Naive thymus-derived CD4-positive, alpha-beta T cell (primary cell): Measurements from ENCODE around the gene PRLR. TPM values are rescaled to one million over a fixed set of nuclear protein-coding genes. Genes with fewer than 3 reads are reported as not detected.

Experiments used
- ATAC-seq: fragments of 150-1000 bp; cut with Tn5 transposase; 2 replicates; pipeline ENCODE4 v1.10.0; 2021; ENCODE audit warnings: mild to moderate bottlenecking, moderate library complexity
- CTCF ChIA-PET: fragments of 350-600 bp; sonication (Branson Sonifier 250); formaldehyde crosslinking; loops from one replicate; lab custom pipeline; 2021; ENCODE audit warnings: antibody characterized with exemption; lab: Charles Lee
- POLR2A ChIA-PET: fragments of 350-600 bp; sonication (Branson Sonifier 250); formaldehyde crosslinking; loops from one replicate; lab custom pipeline; 2021; ENCODE audit warnings: antibody characterized with exemption, inconsistent platforms; lab: Charles Lee
- DNase-seq, 9 donors: peaks; one replicate each; pipeline versions ENCODE4 v3.0.0 to v3.0.0-alpha.2; 2020 to 2022; ENCODE audit warnings: mixed read lengths in 1 of 9
- H3K27ac ChIP-seq: one replicate; pipeline ENCODE4 v1.7.0; 2013; ENCODE audit warnings: mild to moderate bottlenecking, low read depth, low read length, moderate library complexity
- H3K27me3 ChIP-seq, 2 donors: one replicate each; pipeline ENCODE4 v1.7.0; 2013; ENCODE audit warnings: low read length in 2 of 2, mild to moderate bottlenecking in 2 of 2, moderate library complexity in 2 of 2; ENCODE audit not compliant: control insufficient read depth in 2 of 2, insufficient read depth in 2 of 2
- H3K36me3 ChIP-seq, 3 experiments: 1 replicate in 2 of 3; 2 replicates in 1 of 3; pipeline ENCODE4 v1.7.0; 2013; ENCODE audit warnings: low read length in 3 of 3, mild to moderate bottlenecking in 3 of 3, moderate library complexity in 1 of 3; ENCODE audit not compliant: insufficient read depth in 3 of 3, control insufficient read depth in 2 of 3
- H3K4me1 ChIP-seq, 2 donors: one replicate each; pipeline ENCODE4 v1.7.0; 2013; ENCODE audit warnings: low read length in 2 of 2, mild to moderate bottlenecking in 2 of 2, moderate library complexity in 1 of 2; ENCODE audit not compliant: control insufficient read depth in 2 of 2, insufficient read depth in 2 of 2
- H3K4me3 ChIP-seq: 2 replicates; pipeline ENCODE4 v1.7.0; 2013; ENCODE audit warnings: mild to moderate bottlenecking, low read length
- H3K9me3 ChIP-seq, 3 experiments: 1 replicate in 2 of 3; 2 replicates in 1 of 3; pipeline ENCODE4 v1.7.0; 2013; ENCODE audit warnings: low read length in 3 of 3; ENCODE audit not compliant: control insufficient read depth in 2 of 3
- H3K27ac Mint-ChIP-seq, 9 donors: one replicate each; pipeline ENCODE4 v1.8.0; 2020 to 2022; ENCODE audit warnings: mixed read lengths in 9 of 9, mild to moderate bottlenecking in 8 of 9, moderate library complexity in 5 of 9, inconsistent platforms in 2 of 9
- H3K27me3 Mint-ChIP-seq, 5 donors: one replicate each; pipeline ENCODE4 v1.8.0; 2021 to 2022; ENCODE audit warnings: mixed read lengths in 5 of 5, mild to moderate bottlenecking in 1 of 5
- H3K36me3 Mint-ChIP-seq, 5 donors: one replicate each; pipeline ENCODE4 v1.8.0; 2020 to 2022; ENCODE audit warnings: mixed read lengths in 5 of 5, mild to moderate bottlenecking in 3 of 5, inconsistent platforms in 1 of 5
- H3K4me1 Mint-ChIP-seq, 7 donors: one replicate each; pipeline ENCODE4 v1.8.0; 2020 to 2022; ENCODE audit warnings: mixed read lengths in 7 of 7, mild to moderate bottlenecking in 3 of 7, inconsistent platforms in 1 of 7
- H3K4me3 Mint-ChIP-seq, 10 donors: one replicate each; pipeline ENCODE4 v1.8.0; 2020 to 2022; ENCODE audit warnings: mild to moderate bottlenecking in 10 of 10, mixed read lengths in 10 of 10, moderate library complexity in 6 of 10, inconsistent platforms in 2 of 10
- H3K9me3 Mint-ChIP-seq, 11 donors: one replicate each; pipeline ENCODE4 v1.8.0; 2020 to 2022; ENCODE audit warnings: mixed read lengths in 11 of 11, mild to moderate bottlenecking in 4 of 11, inconsistent platforms in 1 of 11, moderate library complexity in 1 of 11
- intact Hi-C, 2 donors: fragments of 100-400 bp; cut with micrococcal nuclease; formaldehyde crosslinking; loops; one replicate each; pipeline ENCODE4 v1.15.1; 2023
- polyA plus RNA-seq, 2 donors: library from polyadenylated mRNA; unstranded; fragments of 300-500 nt; fragmentation: Illumina TruSeq; gene quantifications; one replicate each; pipeline ENCODE4 v1.2.3, GENCODE V29; 2021
- total RNA-seq, 6 experiments: library from RNA in 5 of 6; stranded (reverse) in 5 of 6; gene quantifications; 1 replicate in 5 of 6; 2 replicates in 1 of 6; pipeline ENCODE4 v1.2.3 and lab custom pipeline; 2021 to 2026

PRLR gene
- total and polyA plus RNA-seq, 7 experiments from 2014 or later = 0.03 to 1.4 TPM; not detected in 5

GRCh38 chr5:35048910-35049309, 181.4 kb downstream of the PRLR start:
- no peaks in the 10 kb centered on the region for H3K27me3 ChIP-seq
- no peaks in the 10 kb centered on the region for H3K36me3 Mint-ChIP-seq

DNA sequence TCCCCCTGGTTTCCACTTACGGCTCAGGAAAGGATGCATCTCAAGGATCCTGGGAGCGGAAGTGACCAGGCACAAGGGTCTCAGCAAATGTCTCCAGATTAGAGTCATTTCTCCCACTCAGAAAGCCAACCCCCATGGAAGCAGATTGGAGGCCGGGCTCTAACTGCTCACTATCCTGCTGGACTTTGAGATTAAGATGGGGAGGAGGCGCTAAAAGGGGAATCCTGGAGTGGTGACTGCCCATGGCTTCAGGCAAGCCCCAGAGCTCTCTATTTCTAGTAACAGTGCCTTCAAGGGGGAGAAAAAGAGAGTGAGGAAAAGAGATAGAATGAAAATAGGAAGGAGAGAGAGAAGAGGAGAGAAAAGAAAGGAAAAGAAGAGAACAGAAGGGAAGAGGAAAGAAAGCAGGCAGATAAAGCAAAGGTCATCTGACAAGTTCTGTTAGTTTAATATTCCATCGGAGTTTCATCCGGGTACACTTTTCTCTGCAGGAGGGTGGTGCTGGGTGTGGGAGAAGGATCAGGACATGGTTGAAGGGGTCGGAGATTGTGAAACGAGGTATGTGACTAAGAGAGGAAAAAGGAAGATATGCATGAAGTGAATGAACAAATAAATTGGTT, 182.4 kb downstream of the PRLR start, which contains the start of gene AGXT2:
Gene AGXT2 (minus strand): TSS at position 165 of the 620 bp plus-strand sequence. CDS start 57 bp downstream, at position 108.
- ChIA-PET CTCF (no interaction called here), POLR2A (no interaction called here)
- H3K27me3 Mint-ChIP-seq = peaks cover 6 to 28% (median 25%) of the 10 kb centered on the region in 5 donors
- intact Hi-C loops = no loop called here
- H3K27me3 ChIP-seq = no peaks in the 10 kb centered on the region
- ATAC-seq (no peak), DNase-seq (no peak)
- H3K4me1 ChIP-seq = no peaks in the 10 kb centered on the region
- H3K4me3 ChIP-seq = no peak within 1 kb of the TSS
- H3K27ac ChIP-seq = no peak within 1 kb of the TSS
- H3K9me3 ChIP-seq = no peaks in the 10 kb centered on the region
- H3K36me3 Mint-ChIP-seq = no peaks in the 10 kb centered on the region
- no peak within 1 kb of the TSS for H3K4me3 Mint-ChIP-seq
- H3K36me3 ChIP-seq = no peaks in the 10 kb centered on the region
- H3K27ac Mint-ChIP-seq = no peak within 1 kb of the TSS
- H3K4me1 Mint-ChIP-seq = no peaks in the 10 kb centered on the region
- H3K9me3 Mint-ChIP-seq = peaks cover 0 to 2% (median 0%) of the 10 kb centered on the region in 11 donors

More at GRCh38 chr5:35048910-35049309, 181.4 kb downstream of the PRLR start:
- H3K27ac ChIP-seq = no peak overlapping the region
- Mint-ChIP-seq H3K27me3 (peaks cover 3 to 32% (median 27%) of the 10 kb centered on the region in 5 donors), H3K9me3 (peaks cover 0 to 2% (median 0%) of the 10 kb centered on the region in 11 donors), H3K4me3 (no peak overlapping the region), H3K27ac (no peak overlapping the region), H3K4me1 (peaks cover 0 to 2% (median 0%) of the 10 kb centered on the region in 7 donors)
- ChIA-PET POLR2A (no interaction called here), CTCF (no interaction called here)
- no peak overlapping the region for H3K4me3 ChIP-seq
- no peak for DNase-seq
- H3K9me3 ChIP-seq = no peaks in the 10 kb centered on the region
- intact Hi-C loops = no loop called here
- H3K36me3 ChIP-seq = no peaks in the 10 kb centered on the region
- no peak for ATAC-seq
- H3K4me1 ChIP-seq = no peaks in the 10 kb centered on the region

GRCh38 chr5:35046774-35047173, 183.5 kb downstream of the PRLR start:
- POLR2A ChIA-PET = no interaction called here
- CTCF ChIA-PET = no interaction called here
- no peaks in the 10 kb centered on the region for H3K9me3 ChIP-seq
- H3K4me1 ChIP-seq = no peaks in the 10 kb centered on the region
- H3K9me3 Mint-ChIP-seq = peaks cover 0 to 2% (median 0%) of the 10 kb centered on the region in 11 donors
- ATAC-seq = no peak
- H3K4me1 Mint-ChIP-seq = no peaks in the 10 kb centered on the region
- peaks cover 10 to 26% (median 25%) of the 10 kb centered on the region in 5 donors for H3K27me3 Mint-ChIP-seq
- H3K4me3 ChIP-seq = no peak overlapping the region
- H3K27ac ChIP-seq = no peak overlapping the region
- no peak overlapping the region for H3K4me3 Mint-ChIP-seq
- no peak for DNase-seq
- no peaks in the 10 kb centered on the region for H3K36me3 ChIP-seq
- H3K27ac Mint-ChIP-seq = no peak overlapping the region
- intact Hi-C loops = no loop called here
- no peaks in the 10 kb centered on the region for H3K27me3 ChIP-seq
- no peaks in the 10 kb centered on the region for H3K36me3 Mint-ChIP-seq

- Mint-ChIP-seq H3K9me3 (peaks cover 0 to 2% (median 0%) of the 10 kb centered on the region in 11 donors), H3K4me3 (no peak overlapping the region), H3K27me3 (peaks cover 5 to 27% (median 10%) of the 10 kb centered on the region in 5 donors), H3K36me3 (no peaks in the 10 kb centered on the region), H3K27ac (no peak overlapping the region), H3K4me1 (no peaks in the 10 kb centered on the region)
- Histone ChIP-seq H3K27ac (no peak overlapping the region), H3K4me3 (no peak overlapping the region), H3K36me3 (no peaks in the 10 kb centered on the region), H3K4me1 (no peaks in the 10 kb centered on the region), H3K27me3 (no peaks in the 10 kb centered on the region), H3K9me3 (no peaks in the 10 kb centered on the region)
- no peak for DNase-seq
- intact Hi-C loops = no loop called here
- no peak for ATAC-seq
- CTCF ChIA-PET = no interaction called here
- POLR2A ChIA-PET = no interaction called here
These were observed 185.0 kb downstream of the PRLR start for GRCh38 chr5:35045280-35045679.

- DNase-seq (no peak), ATAC-seq (no peak)
- H3K4me1 ChIP-seq = no peaks in the 10 kb centered on the region
- H3K27me3 ChIP-seq = no peaks in the 10 kb centered on the region
- peaks cover 0 to 2% (median 0%) of the 10 kb centered on the region in 11 donors for H3K9me3 Mint-ChIP-seq
- H3K27me3 Mint-ChIP-seq = peaks cover 7 to 29% (median 12%) of the 10 kb centered on the region in 5 donors
- no peaks in the 10 kb centered on the region for H3K36me3 ChIP-seq
- no peak overlapping the region for H3K27ac Mint-ChIP-seq
- intact Hi-C loops = no loop called here
- H3K4me3 ChIP-seq = no peak overlapping the region
- H3K9me3 ChIP-seq = no peaks in the 10 kb centered on the region
- no peak overlapping the region for H3K27ac ChIP-seq
- ChIA-PET CTCF (interaction anchor here (1.1 kb wide), 1 partner anchor 10 kb away, joined by 3 read pairs; no protein-coding TSS in a partner anchor), POLR2A (no interaction called here)
- no peak overlapping the region for H3K4me3 Mint-ChIP-seq
- no peaks in the 10 kb centered on the region for H3K36me3 Mint-ChIP-seq
- H3K4me1 Mint-ChIP-seq = no peaks in the 10 kb centered on the region
These were observed 185.6 kb downstream of the PRLR start for GRCh38 chr5:35044649-35045048.

GRCh38 chr5:35042781-35043180, 187.5 kb downstream of the PRLR start:
- no peak for ATAC-seq
- CTCF ChIA-PET = no interaction called here

DNA sequence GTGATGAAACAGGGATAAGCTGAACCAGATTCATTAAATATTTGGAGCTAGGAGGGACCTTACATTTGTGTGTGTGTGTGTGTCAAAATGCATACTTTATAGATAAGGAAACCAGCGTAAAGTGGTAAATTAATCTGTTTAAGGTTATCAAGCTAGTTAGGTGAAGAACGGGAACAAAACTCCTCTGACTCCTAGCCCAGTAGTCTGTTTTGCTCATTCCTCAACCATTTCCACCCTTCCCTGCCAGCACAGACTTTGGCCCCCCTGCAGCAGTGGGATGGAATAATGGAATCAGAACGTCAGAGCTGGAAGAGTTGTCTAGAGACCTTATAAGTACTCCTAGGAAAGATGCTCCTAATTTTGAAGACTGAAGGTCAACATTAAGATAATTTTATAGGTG, 189.0 kb downstream of the PRLR start:
- Histone ChIP-seq H3K27me3 (no peaks in the 10 kb centered on the region), H3K27ac (no peak overlapping the region), H3K4me1 (no peaks in the 10 kb centered on the region), H3K36me3 (no peaks in the 10 kb centered on the region), H3K4me3 (no peak overlapping the region), H3K9me3 (no peaks in the 10 kb centered on the region)
- no peak for ATAC-seq
- Mint-ChIP-seq H3K4me1 (no peaks in the 10 kb centered on the region), H3K27ac (no peak overlapping the region), H3K9me3 (peaks cover 0 to 2% (median 0%) of the 10 kb centered on the region in 11 donors), H3K4me3 (no peak overlapping the region), H3K36me3 (no peaks in the 10 kb centered on the region), H3K27me3 (peaks cover 14 to 24% (median 23%) of the 10 kb centered on the region in 5 donors)
- ChIA-PET CTCF (no interaction called here), POLR2A (no interaction called here)
- intact Hi-C loops = no loop called here
- DNase-seq = no peak

More at GRCh38 chr5:35042781-35043180, 187.5 kb downstream of the PRLR start:
- POLR2A ChIA-PET = no interaction called here
- Histone ChIP-seq H3K36me3 (no peaks in the 10 kb centered on the region), H3K9me3 (no peaks in the 10 kb centered on the region), H3K4me3 (no peak overlapping the region), H3K4me1 (no peaks in the 10 kb centered on the region), H3K27ac (no peak overlapping the region), H3K27me3 (no peaks in the 10 kb centered on the region)
- Mint-ChIP-seq H3K36me3 (no peaks in the 10 kb centered on the region), H3K4me3 (no peak overlapping the region), H3K27ac (no peak overlapping the region), H3K9me3 (peaks cover 0 to 2% (median 0%) of the 10 kb centered on the region in 11 donors), H3K4me1 (no peaks in the 10 kb centered on the region), H3K27me3 (peaks cover 12 to 23% (median 17%) of the 10 kb centered on the region in 5 donors)
- no peak for DNase-seq
- intact Hi-C loops = no loop called here
